HEK293T (cell line): ENCODE data around the gene COMMD1.

Experiments
- ELF4 ChIP-seq: fragments of 450-650 bp; IDR thresholded peaks from 2 replicates; pipeline ENCODE4 v1.6.1; 2017; ENCODE audit warnings: antibody characterized with exemption
- FOXA1 ChIP-seq: fragments of 450-650 bp; IDR thresholded peaks from 2 replicates; pipeline ENCODE4 v1.6.1; 2016; ENCODE audit warnings: mild to moderate bottlenecking
- FOXM1 ChIP-seq: fragments of 450-650 bp; IDR thresholded peaks from 2 replicates; pipeline ENCODE4 v1.6.1; 2017; ENCODE audit warnings: mild to moderate bottlenecking, borderline replicate concordance
- NFRKB ChIP-seq: fragments of 450-650 bp; IDR thresholded peaks from 2 replicates; pipeline ENCODE4 v1.6.1; 2016; ENCODE audit warnings: mild to moderate bottlenecking, moderate library complexity
- TARDBP ChIP-seq: fragments of 450-650 bp; IDR thresholded peaks from 2 replicates; pipeline ENCODE4 v1.6.1; 2016
- TF ChIP-seq, protein P1 (sequence below): fragments of 450-650 bp; IDR thresholded peaks from 2 replicates; pipeline ENCODE4 v1.6.1; 2016

DNA sequence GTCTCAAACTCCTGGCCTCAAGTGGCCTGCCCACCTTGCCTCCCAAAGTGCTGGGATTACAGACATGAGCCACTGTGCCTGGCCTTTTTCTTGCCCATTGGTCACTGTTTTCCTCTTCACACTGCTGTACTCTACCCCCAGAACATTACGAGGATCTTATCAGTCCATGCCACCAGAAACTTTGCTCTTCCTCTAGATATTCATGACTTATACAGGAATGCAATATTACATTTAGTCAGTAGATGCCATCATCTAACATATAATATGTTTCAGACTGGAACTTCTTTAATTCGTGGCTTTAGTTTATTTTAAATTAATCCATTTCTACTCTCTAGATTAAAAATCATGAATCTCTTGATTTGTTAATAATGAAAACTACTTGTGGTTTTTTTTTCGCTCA is 135.5 kb downstream of the COMMD1 start:
- TF ChIP-seq ELF4 (no peak), NFRKB (no peak), TARDBP (no peak), FOXA1 (no peak), FOXM1 (no peak)
- TF ChIP-seq, protein P1, sequence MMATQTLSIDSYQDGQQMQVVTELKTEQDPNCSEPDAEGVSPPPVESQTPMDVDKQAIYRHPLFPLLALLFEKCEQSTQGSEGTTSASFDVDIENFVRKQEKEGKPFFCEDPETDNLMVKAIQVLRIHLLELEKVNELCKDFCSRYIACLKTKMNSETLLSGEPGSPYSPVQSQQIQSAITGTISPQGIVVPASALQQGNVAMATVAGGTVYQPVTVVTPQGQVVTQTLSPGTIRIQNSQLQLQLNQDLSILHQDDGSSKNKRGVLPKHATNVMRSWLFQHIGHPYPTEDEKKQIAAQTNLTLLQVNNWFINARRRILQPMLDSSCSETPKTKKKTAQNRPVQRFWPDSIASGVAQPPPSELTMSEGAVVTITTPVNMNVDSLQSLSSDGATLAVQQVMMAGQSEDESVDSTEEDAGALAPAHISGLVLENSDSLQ, result no peak
